Esophagus muscularis mucosa (tissue), 4 donors: ENCODE results near the gene KSR1.

Experiments
- EP300 ChIP-seq: sonication (generic); formaldehyde crosslinking; IDR thresholded peaks from one replicate; pipeline ENCODE4 v1.6.1; 2017; ENCODE audit warnings: antibody characterized with exemption
- POLR2A ChIP-seq: fragments of 450-650 bp; IDR thresholded peaks from one replicate; pipeline ENCODE4 v1.6.1; 2017; ENCODE audit warnings: antibody characterized with exemption, moderate library complexity, mild to moderate bottlenecking, low read depth
- POLR2AphosphoS5 ChIP-seq, 2 donors: sonication (generic); formaldehyde crosslinking; IDR thresholded peaks; one replicate each; pipeline ENCODE4 v1.6.1; 2017; ENCODE audit warnings: antibody characterized with exemption in 2 of 2
- TF ChIP-seq, protein P1 (sequence below), 3 experiments: fragments of 200-600 bp in 2 of 3; fragments of 450-650 bp in 1 of 3; sonication (generic) in 2 of 3; IDR thresholded peaks; one replicate each; pipeline ENCODE4 v1.5.1; 2017 to 2019; ENCODE audit warnings: antibody characterized with exemption in 3 of 3, mild to moderate bottlenecking in 2 of 3, moderate library complexity in 1 of 3

DNA sequence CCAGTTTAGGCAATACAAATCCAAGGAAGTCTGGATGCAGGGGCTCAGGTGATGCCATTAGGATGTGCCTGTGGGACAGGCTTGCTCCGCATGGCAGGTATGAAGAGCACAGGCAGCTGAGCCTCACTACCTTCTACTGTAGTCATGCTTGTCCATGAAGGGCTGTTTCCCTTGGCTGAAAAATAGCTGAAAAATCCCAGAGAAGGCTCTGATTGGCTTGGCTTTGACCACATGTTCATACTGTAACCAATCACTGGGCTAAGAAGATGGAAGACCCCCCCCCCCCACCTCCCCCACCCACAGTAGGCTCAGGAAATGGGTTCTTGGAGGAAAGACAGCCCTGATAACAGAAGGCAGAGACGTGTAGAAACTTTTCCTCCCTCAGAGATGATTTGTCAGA is 108.2 kb downstream of the KSR1 start:
- TF ChIP-seq, protein P1, sequence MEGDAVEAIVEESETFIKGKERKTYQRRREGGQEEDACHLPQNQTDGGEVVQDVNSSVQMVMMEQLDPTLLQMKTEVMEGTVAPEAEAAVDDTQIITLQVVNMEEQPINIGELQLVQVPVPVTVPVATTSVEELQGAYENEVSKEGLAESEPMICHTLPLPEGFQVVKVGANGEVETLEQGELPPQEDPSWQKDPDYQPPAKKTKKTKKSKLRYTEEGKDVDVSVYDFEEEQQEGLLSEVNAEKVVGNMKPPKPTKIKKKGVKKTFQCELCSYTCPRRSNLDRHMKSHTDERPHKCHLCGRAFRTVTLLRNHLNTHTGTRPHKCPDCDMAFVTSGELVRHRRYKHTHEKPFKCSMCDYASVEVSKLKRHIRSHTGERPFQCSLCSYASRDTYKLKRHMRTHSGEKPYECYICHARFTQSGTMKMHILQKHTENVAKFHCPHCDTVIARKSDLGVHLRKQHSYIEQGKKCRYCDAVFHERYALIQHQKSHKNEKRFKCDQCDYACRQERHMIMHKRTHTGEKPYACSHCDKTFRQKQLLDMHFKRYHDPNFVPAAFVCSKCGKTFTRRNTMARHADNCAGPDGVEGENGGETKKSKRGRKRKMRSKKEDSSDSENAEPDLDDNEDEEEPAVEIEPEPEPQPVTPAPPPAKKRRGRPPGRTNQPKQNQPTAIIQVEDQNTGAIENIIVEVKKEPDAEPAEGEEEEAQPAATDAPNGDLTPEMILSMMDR (IDR thresholded peaks at IDR 0.05) = no peak
- TF ChIP-seq POLR2A (no peak), EP300 (no peak), POLR2AphosphoS5 (IDR thresholded peaks at IDR 0.05) (no peak)
